A549 (cell line): ENCODE measurements around the gene PTCD2.

Source experiments
- NPAS2 ChIP-seq: fragments of 250-450 bp; sonication (Bioruptor Pico); IDR thresholded peaks from 2 replicates; pipeline ENCODE4 v1.8.0; 2022; ENCODE audit warnings: mild to moderate bottlenecking, moderate library complexity, borderline replicate concordance
- POLR2A ChIP-seq: IDR thresholded peaks from 2 replicates; pipeline ENCODE4 v1.6.1; 2012; ENCODE audit warnings: mild to moderate bottlenecking, low read length
- TF ChIP-seq, protein P1 (sequence below): fragments of >200 bp; sonication (Bioruptor Twin); formaldehyde crosslinking; IDR thresholded peaks from 3 replicates; pipeline ENCODE4 v1.5.1; 2016
- TF ChIP-seq, protein P2 (sequence below): IDR thresholded peaks from 2 replicates; pipeline ENCODE4 v1.6.1; 2012

- TF ChIP-seq, protein P1, sequence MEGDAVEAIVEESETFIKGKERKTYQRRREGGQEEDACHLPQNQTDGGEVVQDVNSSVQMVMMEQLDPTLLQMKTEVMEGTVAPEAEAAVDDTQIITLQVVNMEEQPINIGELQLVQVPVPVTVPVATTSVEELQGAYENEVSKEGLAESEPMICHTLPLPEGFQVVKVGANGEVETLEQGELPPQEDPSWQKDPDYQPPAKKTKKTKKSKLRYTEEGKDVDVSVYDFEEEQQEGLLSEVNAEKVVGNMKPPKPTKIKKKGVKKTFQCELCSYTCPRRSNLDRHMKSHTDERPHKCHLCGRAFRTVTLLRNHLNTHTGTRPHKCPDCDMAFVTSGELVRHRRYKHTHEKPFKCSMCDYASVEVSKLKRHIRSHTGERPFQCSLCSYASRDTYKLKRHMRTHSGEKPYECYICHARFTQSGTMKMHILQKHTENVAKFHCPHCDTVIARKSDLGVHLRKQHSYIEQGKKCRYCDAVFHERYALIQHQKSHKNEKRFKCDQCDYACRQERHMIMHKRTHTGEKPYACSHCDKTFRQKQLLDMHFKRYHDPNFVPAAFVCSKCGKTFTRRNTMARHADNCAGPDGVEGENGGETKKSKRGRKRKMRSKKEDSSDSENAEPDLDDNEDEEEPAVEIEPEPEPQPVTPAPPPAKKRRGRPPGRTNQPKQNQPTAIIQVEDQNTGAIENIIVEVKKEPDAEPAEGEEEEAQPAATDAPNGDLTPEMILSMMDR, result no peak
- TF ChIP-seq, protein P2, sequence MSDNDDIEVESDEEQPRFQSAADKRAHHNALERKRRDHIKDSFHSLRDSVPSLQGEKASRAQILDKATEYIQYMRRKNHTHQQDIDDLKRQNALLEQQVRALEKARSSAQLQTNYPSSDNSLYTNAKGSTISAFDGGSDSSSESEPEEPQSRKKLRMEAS, result no peak
- TF ChIP-seq POLR2A (no peak), NPAS2 (CRISPR knock-in tag) (no peak)
These were observed 18.6 kb downstream of the PTCD2 start for GRCh38 chr5:72338689-72339209.
